Endodermal cell (in vitro differentiated cells): ENCODE data around the gene HLTF. TPM values are rescaled to one million over a fixed set of nuclear protein-coding genes. Genes with fewer than 3 reads are reported as not detected.

Source experiments
- DNase-seq: peaks from one replicate; pipeline ENCODE4 v3.0.0-alpha.2; 2017
- H3K27ac ChIP-seq: 2 replicates; pipeline ENCODE4 v1.5.1; 2013; ENCODE audit warnings: mild to moderate bottlenecking, low read depth, low read length, moderate library complexity
- H3K27me3 ChIP-seq: 2 replicates; pipeline ENCODE4 v1.6.1; 2013; ENCODE audit warnings: mild to moderate bottlenecking, low read length, moderate library complexity; ENCODE audit not compliant: insufficient read depth, control insufficient read depth, poor library complexity, severe bottlenecking
- H3K36me3 ChIP-seq: 2 replicates; pipeline ENCODE4 v1.7.0; 2013; ENCODE audit warnings: mild to moderate bottlenecking, low read length, moderate library complexity; ENCODE audit not compliant: control insufficient read depth, insufficient read depth
- H3K4me1 ChIP-seq: one replicate; pipeline ENCODE4 v1.7.0; 2013; ENCODE audit warnings: low read length; ENCODE audit not compliant: control insufficient read depth, insufficient read depth
- H3K4me3 ChIP-seq: 2 replicates; pipeline ENCODE4 v1.5.1; 2013; ENCODE audit warnings: mild to moderate bottlenecking, low read length, moderate library complexity
- H3K9ac ChIP-seq: 2 replicates; pipeline ENCODE4 v1.6.1; 2013; ENCODE audit warnings: mild to moderate bottlenecking, low read length, moderate library complexity; ENCODE audit not compliant: poor library complexity, severe bottlenecking; ENCODE audit errors: extremely low read depth
- H3K9me3 ChIP-seq: 2 replicates; pipeline ENCODE4 v1.6.1; 2013; ENCODE audit warnings: mild to moderate bottlenecking, low read length, moderate library complexity; ENCODE audit not compliant: control insufficient read depth
- H3K27ac Mint-ChIP-seq: 2 replicates; pipeline ENCODE4 v1.8.0; 2020; ENCODE audit warnings: mixed read lengths
- H3K27me3 Mint-ChIP-seq: 2 replicates; pipeline ENCODE4 v1.8.0; 2021; ENCODE audit warnings: mild to moderate bottlenecking, mixed read lengths; ENCODE audit not compliant: insufficient read depth
- H3K36me3 Mint-ChIP-seq: 2 replicates; pipeline ENCODE4 v1.8.0; 2020; ENCODE audit warnings: low read depth, mixed read lengths
- H3K4me1 Mint-ChIP-seq: 2 replicates; pipeline ENCODE4 v1.8.0; 2020; ENCODE audit warnings: mixed read lengths
- H3K4me3 Mint-ChIP-seq: 2 replicates; pipeline ENCODE4 v1.8.0; 2020; ENCODE audit warnings: mild to moderate bottlenecking, moderate library complexity, mixed read lengths
- H3K9me3 Mint-ChIP-seq: 2 replicates; pipeline ENCODE4 v1.8.0; 2020; ENCODE audit warnings: mild to moderate bottlenecking, mixed read lengths
- CTCF ChIP-seq: fragments of 200-600 bp; sonication (generic); conservative IDR thresholded peaks from 2 replicates; pipeline ENCODE4 v1.5.0; 2021; ENCODE audit warnings: antibody characterized with exemption, mild to moderate bottlenecking
- WGBS, 2 experiments: methylation state at CpG; one replicate each; pipeline versions ENCODE4 v1.1.5 to v1.1.7; 2013; ENCODE audit warnings: missing lambda C conversion rate in 2 of 2, mixed read lengths in 1 of 2; ENCODE audit not compliant: insufficient coverage in 1 of 2, insufficient read length in 1 of 2; 5-methylcytosine and 5-hydroxymethylcytosine counted together
- total RNA-seq, 2 donors: library from RNA; stranded (reverse); fragmentation: NEBNext Ultra II Directional in 1 of 2; extraction: Animal tissue kit (Norgen Biotek cat#: 25700) in 1 of 2; gene quantifications; 2 replicates in 1 of 2; 3 replicates in 1 of 2; pipeline ENCODE4 v1.2.1, GENCODE V29; 2021

Gene HLTF
- total RNA-seq, 2 donors from 2014 or later = 61.2 to 75.7 TPM

- H3K27me3 Mint-ChIP-seq = peaks cover 5% of the 10 kb centered on the region
- H3K4me1 ChIP-seq = no peaks in the 10 kb centered on the region
- H3K27ac Mint-ChIP-seq = no peak overlapping the region
- TF ChIP-seq CTCF = no peak
- H3K4me3 Mint-ChIP-seq = no peak overlapping the region
- no peak for DNase-seq
- H3K36me3 Mint-ChIP-seq = no peaks in the 10 kb centered on the region
- no peaks in the 10 kb centered on the region for H3K36me3 ChIP-seq
- no peak overlapping the region for H3K27ac ChIP-seq
- H3K4me1 Mint-ChIP-seq = no peaks in the 10 kb centered on the region
- no peaks in the 10 kb centered on the region for H3K27me3 ChIP-seq
- 97% methylated on average over 1 of the region's 1 CpG; no CpG with 5 or more reads in 1 of the 2 experiments for WGBS, 2 experiments
- no peak overlapping the region for H3K4me3 ChIP-seq
- H3K9ac ChIP-seq = no peak overlapping the region
- H3K9me3 Mint-ChIP-seq = no peaks in the 10 kb centered on the region
- no peaks in the 10 kb centered on the region for H3K9me3 ChIP-seq
Measured at GRCh38 chr3:148981273-148981672, 105.1 kb downstream of the HLTF start.

Other genes starting within 250 kb of the HLTF start
- not detected for gene CPA3, start 221.2 kb downstream of the HLTF start, total RNA-seq
- 10 to 100 TPM; 22.2 to 30.6 TPM for gene GYG1, start 95.0 kb downstream of the HLTF start, total RNA-seq
- 10 to 100 TPM; 26.0 to 28.7 TPM for gene HPS3, start 43.1 kb upstream of the HLTF start, total RNA-seq
- under 1 TPM; 0.53 to 0.86 TPM for gene CP, start 135.3 kb upstream of the HLTF start, total RNA-seq
- under 1 TPM; 0.58 to 0.62 TPM for gene TM4SF18, start 247.1 kb upstream of the HLTF start, total RNA-seq